G401 (cell line): ENCODE results near the gene SPP1. TPM values are rescaled to one million over a fixed set of nuclear protein-coding genes. Genes with fewer than 3 reads are reported as not detected.
A peak's percentile ranks its signal among the peaks of the same experiment; 100 is the strongest.
"Not testable (repeated sequence)": the region's sequence is repeated elsewhere in the genome, so short reads cannot be mapped to it uniquely, and the experiment has no call there.

Experiments
- DNase-seq: peaks from one replicate; pipeline ENCODE4 v3.0.0-alpha.2; 2015; ENCODE audit warnings: low spot score
- in situ Hi-C: cut with HindIII; loops from 2 replicates; pipeline ENCODE4 v1.10.0; 2016; ENCODE audit warnings: low sequenced_read_pairs, mixed read lengths
- total RNA-seq: library from RNA; depleted of rRNA; stranded (reverse); fragments of >200 nt; shearing (Covaris generic); gene quantifications from 2 replicates; pipeline ENCODE4 v1.2.3, GENCODE V29; 2014; rRNA removed

Gene SPP1
- total RNA-seq, 1 experiment from 2014 or later, result 639 TPM

DNA sequence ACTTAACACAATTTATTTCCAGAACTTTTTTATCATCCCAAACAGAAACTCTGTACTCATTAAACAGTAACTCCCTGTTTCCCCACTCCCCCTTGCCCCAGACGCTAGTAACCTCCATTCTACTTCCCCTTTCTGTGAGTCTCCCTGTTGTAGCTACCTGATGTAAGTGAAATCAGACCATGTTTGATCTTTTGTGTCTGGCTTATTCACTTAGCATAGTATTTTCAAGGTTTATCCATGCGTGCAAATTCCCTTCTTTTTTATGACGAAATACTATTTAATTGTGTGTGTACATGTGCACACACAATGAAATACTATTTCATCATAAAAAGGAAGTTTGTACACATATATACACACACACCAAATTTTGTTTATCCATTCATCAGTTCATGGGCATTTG is 37.1 kb downstream of the SPP1 start:
- no peak for DNase-seq
- in situ Hi-C loops, result no loop called here

- in situ Hi-C loops, result no loop called here
- no peak for DNase-seq
These were observed 38.9 kb downstream of the SPP1 start for GRCh38 chr4:88014386-88014905.

- no peak for DNase-seq
- in situ Hi-C loops, result no loop called here
These were observed 40.3 kb downstream of the SPP1 start for GRCh38 chr4:88015659-88016295.

GRCh38 chr4:88017516-88018297 is 42.2 kb downstream of the SPP1 start:
- in situ Hi-C loops, result no loop called here
- peak; percentile 12 for DNase-seq

GRCh38 chr4:88018466-88018865 is 43.0 kb downstream of the SPP1 start:
- in situ Hi-C loops, result no loop called here
- peak; percentile 70 for DNase-seq

- in situ Hi-C loops, result no loop called here
These were observed 46.3 kb downstream of the SPP1 start for GRCh38 chr4:88021824-88022223.

GRCh38 chr4:88022289-88022688 is 46.8 kb downstream of the SPP1 start:
- no peak for DNase-seq
- in situ Hi-C loops, result no loop called here

More at GRCh38 chr4:88021824-88022223, 46.3 kb downstream of the SPP1 start:
- no peak for DNase-seq

DNA sequence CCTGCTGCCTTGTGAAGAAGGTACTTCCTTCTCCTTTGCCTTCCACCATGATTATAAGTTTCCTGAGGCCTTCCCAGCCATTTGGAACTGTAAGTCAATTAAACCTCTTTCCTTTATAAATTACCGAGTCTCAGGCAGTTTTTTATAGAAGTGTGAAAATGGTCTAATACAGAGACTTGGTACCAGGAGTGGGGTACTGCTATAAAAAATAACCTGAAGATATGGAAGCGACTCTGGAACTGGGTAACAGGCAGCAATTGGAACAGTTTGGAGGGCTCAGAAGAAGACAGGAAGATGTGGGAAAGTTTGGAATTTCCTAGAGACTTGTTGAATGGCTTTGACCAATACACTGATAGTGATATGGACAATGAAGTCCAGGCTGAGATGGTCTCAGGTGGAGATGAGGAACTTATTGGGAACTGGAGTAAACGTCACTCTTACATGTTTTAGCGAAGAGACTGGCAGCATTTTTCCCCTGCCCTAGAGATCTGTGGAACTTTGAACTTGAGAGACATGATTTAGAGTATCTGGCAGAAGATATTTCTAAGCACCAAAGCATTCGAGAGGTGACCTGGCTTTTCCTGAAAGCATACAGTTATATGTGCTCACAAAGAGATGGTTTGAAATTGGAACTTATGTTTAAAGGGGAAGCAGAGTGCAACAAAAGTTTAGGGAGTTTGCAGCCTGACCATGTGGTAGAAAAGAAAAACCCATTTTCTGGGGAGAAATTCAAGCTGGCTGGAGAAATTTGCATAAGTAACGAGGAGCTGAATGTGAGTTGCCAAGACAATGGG is 50.6 kb downstream of the SPP1 start:
- DNase-seq, in situ Hi-C loops: not testable (repeated sequence)

DNA sequence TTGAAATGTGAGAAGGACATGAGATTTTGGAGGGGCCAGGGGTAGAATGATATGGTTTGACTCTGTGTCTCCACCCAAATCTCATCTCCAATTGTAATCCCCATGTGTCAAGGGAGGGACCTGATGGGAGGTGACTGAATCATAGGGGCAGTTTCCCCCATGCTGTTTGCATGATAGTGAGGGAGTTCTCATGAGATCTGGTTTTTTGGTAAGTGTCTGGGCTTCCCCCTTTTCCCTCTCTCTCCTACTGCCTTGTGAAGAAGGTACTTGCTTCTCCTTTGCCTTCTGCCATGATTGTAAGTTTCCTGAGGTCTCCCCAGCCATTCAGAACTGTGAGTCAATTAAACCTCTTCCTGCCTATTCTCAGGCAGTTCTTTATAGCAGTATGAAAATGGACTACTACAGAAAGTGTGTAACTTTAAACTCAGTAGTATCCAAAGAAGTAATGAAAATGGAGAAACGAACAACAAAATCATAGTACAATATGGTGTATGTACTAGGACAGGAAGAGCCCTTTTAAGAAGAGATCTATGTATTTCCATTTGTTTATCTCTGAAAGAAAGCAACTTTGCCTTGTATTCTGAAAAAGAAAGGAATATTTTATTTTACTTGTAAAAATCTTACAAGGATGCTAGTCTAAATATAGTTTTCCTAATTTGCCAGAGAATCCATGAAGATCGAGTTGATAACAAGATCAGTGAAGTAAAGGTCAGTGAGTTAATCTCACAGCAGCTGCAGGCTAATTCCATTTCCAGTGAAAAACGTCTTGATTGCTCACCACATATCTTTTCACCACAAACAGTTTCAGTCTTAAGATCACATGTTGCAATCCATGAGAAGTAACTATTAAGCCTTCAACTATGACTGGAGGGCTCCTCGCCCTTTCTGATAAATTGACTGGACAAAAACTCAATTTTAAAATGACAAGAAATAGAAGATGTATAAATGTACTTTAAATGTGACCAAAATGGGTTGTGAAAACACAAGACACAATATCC is 52.4 kb downstream of the SPP1 start:
- DNase-seq, result no peak
- in situ Hi-C loops, result no loop called here

DNA sequence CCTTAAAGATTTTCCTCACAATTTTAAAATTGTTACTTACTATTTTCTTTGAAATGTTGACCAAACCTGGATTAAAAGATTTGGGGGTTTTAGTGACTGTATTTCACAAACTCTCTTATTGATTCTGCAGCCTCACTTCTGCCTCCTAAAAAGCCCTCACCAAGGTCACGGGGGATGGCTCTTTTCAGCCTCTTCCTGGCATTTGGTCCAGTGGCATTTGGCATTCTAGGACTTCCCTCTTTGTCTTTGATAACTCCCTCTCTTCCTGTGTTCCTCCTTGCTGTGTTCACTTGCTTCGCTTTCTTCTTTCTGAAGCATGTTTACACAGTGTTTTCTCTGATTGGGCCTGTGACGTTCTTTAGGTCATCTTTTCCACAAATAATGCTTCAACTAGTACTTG is 53.4 kb downstream of the SPP1 start:
- in situ Hi-C loops, result no loop called here
- DNase-seq, result no peak

DNA sequence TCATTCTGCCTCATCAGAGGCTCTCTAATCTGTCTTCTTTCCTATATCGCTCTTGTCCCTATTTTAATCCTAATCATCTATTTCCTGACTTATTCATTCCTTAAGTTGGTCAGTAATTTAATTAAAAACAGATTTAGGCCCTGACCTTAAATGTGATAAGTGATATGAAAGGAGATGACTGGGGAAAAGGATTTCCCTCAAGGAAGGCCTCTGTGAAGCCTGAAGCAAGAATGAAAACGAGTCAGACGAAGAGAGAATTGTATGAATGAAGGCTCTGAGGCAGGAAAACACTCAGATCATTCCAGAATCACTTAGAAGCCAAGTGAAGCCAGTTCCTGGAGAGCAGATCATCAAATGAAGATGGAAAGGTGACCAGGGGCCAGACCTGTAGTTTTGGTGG is 54.0 kb downstream of the SPP1 start:
- in situ Hi-C loops, result no loop called here
- no peak for DNase-seq

GRCh38 chr4:88030565-88031310 is 55.2 kb downstream of the SPP1 start:
- no peak for DNase-seq
- in situ Hi-C loops, result loop anchor here (10.0 kb wide), 2 partner anchors 174 to 474 kb away; no protein-coding TSS in a partner anchor

Other genes starting within 250 kb of the SPP1 start
- not detected in 2 replicates for gene IBSP, start 176.2 kb upstream of the SPP1 start, total RNA-seq
- gene MEPE, start 142.7 kb upstream of the SPP1 start, total RNA-seq, result not detected in 2 replicates
- gene PKD2, start 31.9 kb downstream of the SPP1 start, total RNA-seq, result 16.7 and 46.4 TPM in 2 replicates
- 310 and 332 TPM in 2 replicates for gene ABCG2, start 182.9 kb downstream of the SPP1 start, total RNA-seq